CD4-positive, CD25-positive, alpha-beta regulatory T cell (primary cell): ENCODE measurements around the gene RAD23B. TPM values are rescaled to one million over a fixed set of nuclear protein-coding genes. Genes with fewer than 3 reads are reported as not detected.
A peak's percentile ranks its signal among the peaks of the same experiment; 100 is the strongest.
"Not testable (repeated sequence)": the region's sequence is repeated elsewhere in the genome, so short reads cannot be mapped to it uniquely, and the experiment has no call there.

Experiments
- ATAC-seq, 2 donors: fragments of 150-1000 bp; cut with Tn5 transposase; one replicate each; pipeline ENCODE4 v1.10.0; 2021; ENCODE audit warnings: low read depth in 2 of 2, moderate number of reproducible peaks in 2 of 2, moderate library complexity in 1 of 2
- DNase-seq, 3 donors: peaks; one replicate each; pipeline versions ENCODE4 v3.0.0 to v3.0.0-alpha.2; 2012 to 2022; ENCODE audit warnings: mixed read lengths in 1 of 3
- H3K27ac ChIP-seq: one replicate; pipeline ENCODE4 v1.7.0; 2013; ENCODE audit warnings: mild to moderate bottlenecking, low read length; ENCODE audit not compliant: insufficient read depth, poor library complexity, severe bottlenecking
- H3K27me3 ChIP-seq: one replicate; pipeline ENCODE4 v1.7.0; 2013; ENCODE audit warnings: low read length; ENCODE audit not compliant: control insufficient read depth, insufficient read depth
- H3K36me3 ChIP-seq: one replicate; pipeline ENCODE4 v1.7.0; 2013; ENCODE audit warnings: mild to moderate bottlenecking, low read length, moderate library complexity; ENCODE audit not compliant: control insufficient read depth, insufficient read depth
- H3K4me1 ChIP-seq: 2 replicates; pipeline ENCODE4 v1.7.0; 2013; ENCODE audit warnings: mild to moderate bottlenecking, low read length; ENCODE audit not compliant: insufficient read depth, control insufficient read depth, poor library complexity, severe bottlenecking
- H3K4me3 ChIP-seq: one replicate; pipeline ENCODE4 v1.7.0; 2013; ENCODE audit warnings: low read depth, mild to moderate bottlenecking, low read length, moderate library complexity
- H3K9me3 ChIP-seq, 2 experiments: 1 replicate in 1 of 2; 2 replicates in 1 of 2; pipeline ENCODE4 v1.7.0; 2013; ENCODE audit warnings: low read length in 2 of 2, mild to moderate bottlenecking in 1 of 2, moderate library complexity in 1 of 2; ENCODE audit not compliant: control insufficient read depth in 2 of 2
- H3K27ac Mint-ChIP-seq, 3 donors: one replicate each; pipeline ENCODE4 v1.8.0; 2020 to 2022; ENCODE audit warnings: mild to moderate bottlenecking in 3 of 3, mixed read lengths in 3 of 3, moderate library complexity in 2 of 3
- H3K27me3 Mint-ChIP-seq: one replicate; pipeline ENCODE4 v1.8.0; 2022; ENCODE audit warnings: mild to moderate bottlenecking, mixed read lengths
- H3K36me3 Mint-ChIP-seq: one replicate; pipeline ENCODE4 v1.8.0; 2020; ENCODE audit warnings: mixed read lengths
- H3K4me1 Mint-ChIP-seq, 4 donors: one replicate each; pipeline ENCODE4 v1.8.0; 2020 to 2022; ENCODE audit warnings: mixed read lengths in 4 of 4, mild to moderate bottlenecking in 1 of 4
- H3K4me3 Mint-ChIP-seq, 4 donors: one replicate each; pipeline ENCODE4 v1.8.0; 2020 to 2022; ENCODE audit warnings: mild to moderate bottlenecking in 4 of 4, mixed read lengths in 4 of 4, moderate library complexity in 3 of 4
- H3K9me3 Mint-ChIP-seq, 7 donors: one replicate each; pipeline ENCODE4 v1.8.0; 2020 to 2022; ENCODE audit warnings: mixed read lengths in 7 of 7, mild to moderate bottlenecking in 3 of 7, moderate library complexity in 2 of 7
- polyA plus RNA-seq, 4 donors: library from polyadenylated mRNA; unstranded; fragments of 300-500 nt; fragmentation: Illumina TruSeq; gene quantifications; one replicate each; pipeline ENCODE4 v1.2.3, GENCODE V29; 2021
- total RNA-seq: library from RNA; stranded (reverse); gene quantifications from one replicate; pipeline ENCODE4 v1.2.3, GENCODE V29; 2022

The RAD23B gene
- total and polyA plus RNA-seq, 5 donors from 2014 or later = 8.9 to 65.4 (median 17.9) TPM

- no peak overlapping the region for H3K4me3 Mint-ChIP-seq
- H3K27me3 ChIP-seq = no peaks in the 10 kb centered on the region
- H3K4me1 ChIP-seq = no peaks in the 10 kb centered on the region
- no peak for ATAC-seq
- peak in 1 of 3 donors; percentile 54 for DNase-seq
- peak overlapping the region; percentile 26 for H3K4me3 ChIP-seq
- H3K9me3 Mint-ChIP-seq = peaks cover 0 to 3% (median 0%) of the 10 kb centered on the region in 7 donors
- no peaks in the 10 kb centered on the region for H3K27me3 Mint-ChIP-seq
- H3K9me3 ChIP-seq = no peaks in the 10 kb centered on the region
- no peak overlapping the region for H3K27ac ChIP-seq
- H3K36me3 ChIP-seq = no peaks in the 10 kb centered on the region
- peaks cover 9 to 22% (median 10%) of the 10 kb centered on the region in 4 donors for H3K4me1 Mint-ChIP-seq
- H3K36me3 Mint-ChIP-seq = no peaks in the 10 kb centered on the region
- H3K27ac Mint-ChIP-seq = peak overlapping the region in 1 of 3 donors; percentile 59
Observed at GRCh38 chr9:107246259-107247254, 36.5 kb upstream of the RAD23B start.

- ATAC-seq = no peak
- Histone ChIP-seq H3K27me3 (peaks cover 3% of the 10 kb centered on the region), H3K27ac (no peak overlapping the region), H3K4me1 (no peaks in the 10 kb centered on the region), H3K4me3 (no peak overlapping the region), H3K36me3 (no peaks in the 10 kb centered on the region), H3K9me3 (no peaks in the 10 kb centered on the region)
- Mint-ChIP-seq H3K4me3 (no peak overlapping the region), H3K27ac (no peak overlapping the region), H3K27me3 (peaks cover 15% of the 10 kb centered on the region), H3K9me3 (peaks cover 0 to 2% (median 0%) of the 10 kb centered on the region in 7 donors), H3K36me3 (no peaks in the 10 kb centered on the region), H3K4me1 (peaks cover 2 to 8% (median 4%) of the 10 kb centered on the region in 4 donors)
- no peak for DNase-seq
Observed at GRCh38 chr9:107248714-107249113, 34.4 kb upstream of the RAD23B start.

GRCh38 chr9:107249131-107249533, 33.9 kb upstream of the RAD23B start:
- peaks cover 3% of the 10 kb centered on the region for H3K27me3 ChIP-seq
- Mint-ChIP-seq H3K4me1 (peaks cover 0 to 5% (median under 1%) of the 10 kb centered on the region in 4 donors), H3K27me3 (peaks cover 19% of the 10 kb centered on the region), H3K9me3 (peaks cover 0 to 2% (median 0%) of the 10 kb centered on the region in 7 donors), H3K27ac (no peak overlapping the region), H3K36me3 (no peaks in the 10 kb centered on the region), H3K4me3 (no peak overlapping the region)
- H3K27ac ChIP-seq = no peak overlapping the region
- no peaks in the 10 kb centered on the region for H3K9me3 ChIP-seq
- no peaks in the 10 kb centered on the region for H3K36me3 ChIP-seq
- DNase-seq (no peak), ATAC-seq (no peak)
- no peaks in the 10 kb centered on the region for H3K4me1 ChIP-seq
- no peak overlapping the region for H3K4me3 ChIP-seq

GRCh38 chr9:107249665-107250285, 33.3 kb upstream of the RAD23B start:
- no peaks in the 10 kb centered on the region for H3K36me3 ChIP-seq
- peaks cover 3% of the 10 kb centered on the region for H3K27me3 ChIP-seq
- H3K4me3 ChIP-seq = no peak overlapping the region
- ATAC-seq = no peak
- Mint-ChIP-seq H3K4me3 (no peak overlapping the region), H3K27me3 (peaks cover 20% of the 10 kb centered on the region), H3K4me1 (peaks cover 0 to 5% (median 0%) of the 10 kb centered on the region in 4 donors), H3K27ac (no peak overlapping the region), H3K9me3 (peaks cover 0 to 2% (median 0%) of the 10 kb centered on the region in 7 donors), H3K36me3 (no peaks in the 10 kb centered on the region)
- no peak overlapping the region for H3K27ac ChIP-seq
- no peaks in the 10 kb centered on the region for H3K9me3 ChIP-seq
- no peaks in the 10 kb centered on the region for H3K4me1 ChIP-seq
- DNase-seq = no peak

GRCh38 chr9:107251756-107252322, 31.2 kb upstream of the RAD23B start:
- H3K9me3 ChIP-seq = no peaks in the 10 kb centered on the region
- no peaks in the 10 kb centered on the region for H3K4me1 ChIP-seq
- H3K4me3 ChIP-seq = no peak overlapping the region
- H3K27ac ChIP-seq = no peak overlapping the region
- ATAC-seq (no peak), DNase-seq (no peak)
- H3K27ac Mint-ChIP-seq = peak overlapping the region in 1 of 3 donors; percentile 70
- peaks cover 3% of the 10 kb centered on the region for H3K27me3 ChIP-seq
- H3K36me3 Mint-ChIP-seq = no peaks in the 10 kb centered on the region
- H3K9me3 Mint-ChIP-seq = peaks cover 0 to 2% (median 0%) of the 10 kb centered on the region in 7 donors
- peaks cover 24% of the 10 kb centered on the region for H3K27me3 Mint-ChIP-seq
- H3K4me3 Mint-ChIP-seq = no peak overlapping the region
- no peaks in the 10 kb centered on the region for H3K36me3 ChIP-seq
- no peaks in the 10 kb centered on the region for H3K4me1 Mint-ChIP-seq

- ATAC-seq = no peak
- no peaks in the 10 kb centered on the region for H3K36me3 ChIP-seq
- no peak for DNase-seq
- peaks cover 0 to 3% (median 0%) of the 10 kb centered on the region in 4 donors for H3K4me1 Mint-ChIP-seq
- no peaks in the 10 kb centered on the region for H3K4me1 ChIP-seq
- H3K27me3 Mint-ChIP-seq = peaks cover 44% of the 10 kb centered on the region
- H3K27ac ChIP-seq = no peak overlapping the region
- peaks cover 1% of the 10 kb centered on the region for H3K27me3 ChIP-seq
- H3K4me3 ChIP-seq = no peak overlapping the region
- H3K4me3 Mint-ChIP-seq = no peak overlapping the region
- H3K9me3 Mint-ChIP-seq = peaks cover 0 to 2% (median 0%) of the 10 kb centered on the region in 7 donors
- no peak overlapping the region for H3K27ac Mint-ChIP-seq
- no peaks in the 10 kb centered on the region for H3K9me3 ChIP-seq
- no peaks in the 10 kb centered on the region for H3K36me3 Mint-ChIP-seq
Observed at GRCh38 chr9:107258919-107259318, 24.2 kb upstream of the RAD23B start.

GRCh38 chr9:107259751-107260313, 23.2 kb upstream of the RAD23B start:
- not testable (repeated sequence) for H3K27ac Mint-ChIP-seq, H3K27ac ChIP-seq, H3K4me3 ChIP-seq, H3K36me3 ChIP-seq, ATAC-seq, DNase-seq, H3K4me1 Mint-ChIP-seq, H3K4me1 ChIP-seq, H3K27me3 ChIP-seq, H3K36me3 Mint-ChIP-seq, H3K9me3 ChIP-seq, H3K4me3 Mint-ChIP-seq, H3K9me3 Mint-ChIP-seq
- peaks cover 46% of the 10 kb centered on the region for H3K27me3 Mint-ChIP-seq
